Peyer's patch (tissue), 4 donors: Measurements from ENCODE around the gene CDC37.

Experiments
- CTCF ChIP-seq, 6 experiments: fragments of 450-650 bp in 4 of 6; fragments of 200-600 bp in 2 of 6; sonication (generic) in 1 of 6; IDR thresholded peaks; one replicate each; pipeline ENCODE4 v1.5.1; 2017 to 2019; ENCODE audit warnings: antibody characterized with exemption in 6 of 6, mild to moderate bottlenecking in 3 of 6, moderate library complexity in 1 of 6
- POLR2A ChIP-seq, 2 donors: fragments of 450-650 bp; IDR thresholded peaks; one replicate each; pipeline ENCODE4 v1.5.1; 2017; ENCODE audit warnings: antibody characterized with exemption in 2 of 2, mild to moderate bottlenecking in 2 of 2, moderate library complexity in 2 of 2

DNA sequence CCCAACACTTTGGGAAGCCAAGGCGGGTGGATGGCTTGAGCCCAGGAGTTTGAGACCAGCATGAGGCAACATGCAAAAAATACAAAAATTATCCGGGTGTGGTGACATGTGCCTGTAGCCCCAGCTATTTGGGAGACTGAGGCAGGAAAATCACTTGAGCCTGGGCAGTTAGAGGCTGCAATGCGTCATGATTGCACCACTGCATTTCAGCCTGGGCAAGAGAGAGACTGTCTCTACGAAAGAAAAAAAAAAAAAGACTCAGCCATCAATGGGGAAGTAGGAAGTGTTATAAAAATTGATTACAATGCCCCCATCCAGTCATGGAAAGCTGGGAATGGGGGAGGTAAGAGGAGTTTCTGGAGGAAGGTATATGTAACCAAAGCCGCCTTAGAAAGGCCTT lies 28.4 kb downstream of the CDC37 start:
- TF ChIP-seq CTCF (IDR thresholded peaks at IDR 0.05) (no peak), POLR2A (IDR thresholded peaks at IDR 0.05) (no peak)
